H9 (cell line): ENCODE data around the gene RGN. TPM values are rescaled to one million over a fixed set of nuclear protein-coding genes. Genes with fewer than 3 reads are reported as not detected.
"Not testable (repeated sequence)": the region's sequence is repeated elsewhere in the genome, so short reads cannot be mapped to it uniquely, and the experiment has no call there.

Source experiments
- DNase-seq: peaks from one replicate; pipeline ENCODE4 v3.0.0-alpha.2; 2017
- H2AFZ ChIP-seq: one replicate; pipeline ENCODE4 v1.6.1; 2013; ENCODE audit warnings: mild to moderate bottlenecking, low read length, control low read depth, moderate library complexity
- H2AK5ac ChIP-seq: 2 replicates; pipeline ENCODE4 v1.6.1; 2013; ENCODE audit warnings: low read length, control low read depth, mixed read lengths; ENCODE audit not compliant: insufficient read length
- H2BK120ac ChIP-seq: one replicate; pipeline ENCODE4 v1.6.1; 2013; ENCODE audit warnings: low read depth, mild to moderate bottlenecking, low read length, control low read depth, inconsistent platforms; ENCODE audit not compliant: poor library complexity, severe bottlenecking
- H2BK12ac ChIP-seq: 2 replicates; pipeline ENCODE4 v1.6.1; 2013; ENCODE audit warnings: low read length, control low read depth, mixed read lengths, low read depth; ENCODE audit not compliant: insufficient read length
- H2BK15ac ChIP-seq: 2 replicates; pipeline ENCODE4 v1.6.1; 2013; ENCODE audit warnings: low read depth, low read length, control low read depth
- H2BK20ac ChIP-seq: one replicate; pipeline ENCODE4 v1.6.1; 2013; ENCODE audit warnings: low read depth, mild to moderate bottlenecking, low read length, control low read depth, inconsistent platforms; ENCODE audit not compliant: poor library complexity, severe bottlenecking
- H2BK5ac ChIP-seq: 2 replicates; pipeline ENCODE4 v1.6.1; 2013; ENCODE audit warnings: low read length, control low read depth, mixed read lengths; ENCODE audit not compliant: insufficient read length
- H3K14ac ChIP-seq: 2 replicates; pipeline ENCODE4 v1.6.1; 2013; ENCODE audit warnings: low read length, control low read depth; ENCODE audit not compliant: insufficient read depth
- H3K18ac ChIP-seq: 2 replicates; pipeline ENCODE4 v1.6.1; 2013; ENCODE audit warnings: low read depth, mild to moderate bottlenecking, mixed read lengths, low read length, control low read depth; ENCODE audit not compliant: insufficient read length
- H3K23ac ChIP-seq: 2 replicates; pipeline ENCODE4 v1.6.1; 2013; ENCODE audit warnings: low read length, control low read depth, mixed read lengths, low read depth; ENCODE audit not compliant: insufficient read length
- H3K23me2 ChIP-seq: 2 replicates; pipeline ENCODE4 v1.6.1; 2013; ENCODE audit warnings: low read depth, mild to moderate bottlenecking, mixed read lengths, low read length, control low read depth; ENCODE audit not compliant: insufficient read length, poor library complexity, severe bottlenecking
- H3K27ac ChIP-seq: 2 replicates; pipeline ENCODE4 v1.5.1; 2013; ENCODE audit warnings: low read length, control low read depth, mixed read lengths, low read depth; ENCODE audit not compliant: insufficient read length
- H3K27me3 ChIP-seq: 2 replicates; pipeline ENCODE4 v1.6.1; 2013; ENCODE audit warnings: low read length, control low read depth, inconsistent platforms; ENCODE audit not compliant: insufficient read depth
- H3K4ac ChIP-seq: 2 replicates; pipeline ENCODE4 v1.6.1; 2013; ENCODE audit warnings: low read depth, mild to moderate bottlenecking, control low read depth, inconsistent platforms, low read length, moderate library complexity
- H3K4me1 ChIP-seq: 2 replicates; pipeline ENCODE4 v1.6.1; 2013; ENCODE audit warnings: low read length, control low read depth, inconsistent platforms; ENCODE audit not compliant: insufficient read depth
- H3K4me2 ChIP-seq: 2 replicates; pipeline ENCODE4 v1.6.1; 2013; ENCODE audit warnings: low read length, control low read depth, mixed read lengths; ENCODE audit not compliant: insufficient read length, insufficient read depth
- H3K56ac ChIP-seq: 2 replicates; pipeline ENCODE4 v1.6.1; 2013; ENCODE audit warnings: low read depth, mild to moderate bottlenecking, mixed read lengths, low read length, control low read depth; ENCODE audit not compliant: insufficient read length
- H3K79me1 ChIP-seq: 2 replicates; pipeline ENCODE4 v1.6.1; 2013; ENCODE audit warnings: low read depth, mild to moderate bottlenecking, moderate library complexity, low read length, control low read depth, inconsistent platforms; ENCODE audit not compliant: insufficient read depth, poor library complexity, severe bottlenecking
- H3K79me2 ChIP-seq: 2 replicates; pipeline ENCODE4 v1.6.1; 2013; ENCODE audit warnings: low read length, control low read depth, inconsistent platforms; ENCODE audit not compliant: insufficient read depth
- H3K9ac ChIP-seq: 2 replicates; pipeline ENCODE4 v1.6.1; 2013; ENCODE audit warnings: low read length, control low read depth, mixed read lengths; ENCODE audit not compliant: insufficient read length; ENCODE audit errors: extremely low read depth
- H3K9me3 ChIP-seq: one replicate; pipeline ENCODE4 v1.6.1; 2013; ENCODE audit warnings: low read depth, low read length, inconsistent platforms; ENCODE audit not compliant: control insufficient read depth
- H3T11ph ChIP-seq: one replicate; pipeline ENCODE4 v1.6.1; 2013; ENCODE audit warnings: mild to moderate bottlenecking, low read length, control low read depth, inconsistent platforms
- H4K20me1 ChIP-seq: one replicate; pipeline ENCODE4 v1.6.1; 2013; ENCODE audit not compliant: control insufficient read depth, insufficient read length, insufficient read depth
- H4K5ac ChIP-seq: 2 replicates; pipeline ENCODE4 v1.6.1; 2013; ENCODE audit warnings: low read depth, mild to moderate bottlenecking, mixed read lengths, low read length, control low read depth; ENCODE audit not compliant: insufficient read length
- H4K8ac ChIP-seq: replicated peaks from 2 replicates; pipeline ENCODE4 v1.6.1; 2013; ENCODE audit warnings: low read length, control low read depth, mixed read lengths, low read depth; ENCODE audit not compliant: insufficient read length
- H4K91ac ChIP-seq: 2 replicates; pipeline ENCODE4 v1.6.1; 2013; ENCODE audit warnings: low read depth, mild to moderate bottlenecking, moderate library complexity, mixed read lengths, low read length, control low read depth; ENCODE audit not compliant: insufficient read length
- H3K27ac Mint-ChIP-seq, 3 experiments: 2 replicates in 2 of 3; 3 replicates in 1 of 3; pipeline ENCODE4 v1.8.0; 2020 to 2021; ENCODE audit warnings: mixed read lengths in 3 of 3, mild to moderate bottlenecking in 1 of 3, moderate library complexity in 1 of 3
- H3K27me3 Mint-ChIP-seq: 2 replicates; pipeline ENCODE4 v1.8.0; 2021; ENCODE audit warnings: low read depth, mild to moderate bottlenecking, moderate library complexity, mixed read lengths
- H3K36me3 Mint-ChIP-seq, 3 experiments: 2 replicates in 2 of 3; 3 replicates in 1 of 3; pipeline ENCODE4 v1.8.0; 2020 to 2021; ENCODE audit warnings: low read depth in 3 of 3, mixed read lengths in 3 of 3; ENCODE audit not compliant: insufficient read depth in 1 of 3
- H3K4me1 Mint-ChIP-seq, 2 experiments: 2 replicates each; pipeline ENCODE4 v1.8.0; 2020; ENCODE audit warnings: mixed read lengths in 2 of 2
- H3K4me3 Mint-ChIP-seq, 2 experiments: 2 replicates in 1 of 2; 3 replicates in 1 of 2; pipeline ENCODE4 v1.8.0; 2020 to 2021; ENCODE audit warnings: mild to moderate bottlenecking in 2 of 2, mixed read lengths in 2 of 2, moderate library complexity in 1 of 2
- H3K9me3 Mint-ChIP-seq, 2 experiments: 2 replicates in 1 of 2; 3 replicates in 1 of 2; pipeline ENCODE4 v1.8.0; 2020; ENCODE audit warnings: mild to moderate bottlenecking in 2 of 2, mixed read lengths in 2 of 2, moderate library complexity in 1 of 2
- WGBS: extraction: QIAGEN DNeasy Blood & Tissue Kit; methylation state at CpG from one replicate; pipeline ENCODE4 v1.1.7; 2013; ENCODE audit warnings: missing lambda C conversion rate, low lambda C conversion rate, mixed read lengths; ENCODE audit not compliant: insufficient read length; ENCODE audit errors: extremely low coverage; 5-methylcytosine and 5-hydroxymethylcytosine counted together
- total RNA-seq: library from RNA; stranded (reverse); gene quantifications from 2 replicates; pipeline ENCODE4 v1.2.1, GENCODE V29; 2021
- TF ChIP-seq, protein P1 (sequence below): fragments of 200-600 bp; sonication (generic); conservative IDR thresholded peaks from 3 replicates; pipeline ENCODE4 v1.8.0; 2021; ENCODE audit warnings: antibody characterized with exemption, mild to moderate bottlenecking

Gene RGN
- total RNA-seq, 1 experiment from 2014 or later: not detected

DNA sequence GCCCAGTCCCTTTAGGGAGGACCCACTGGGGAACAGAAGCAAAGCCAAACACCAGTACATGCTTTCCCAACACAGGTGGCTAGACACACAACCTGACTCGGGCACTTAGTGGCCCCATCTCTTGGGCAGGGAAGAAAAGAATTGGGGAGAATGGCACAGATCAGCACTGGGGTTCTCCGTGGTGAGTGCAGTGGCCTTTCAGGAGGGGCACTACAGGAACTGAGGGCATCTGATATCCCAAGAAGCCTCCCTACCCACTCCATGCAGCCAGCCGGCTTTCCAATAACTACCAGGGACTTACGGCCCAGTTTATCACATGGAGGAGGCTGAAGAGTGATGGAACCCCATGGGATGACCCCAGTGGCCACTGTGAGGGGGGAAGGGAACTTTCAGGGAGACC is 23.0 kb downstream of the RGN start:
- Histone ChIP-seq H2BK20ac (no peak overlapping the region), H3K9ac (no peak overlapping the region), H2BK12ac (no peak overlapping the region), H2AK5ac (no peak overlapping the region), H3K4ac (no peak overlapping the region), H3K27ac (no peak overlapping the region), H2BK120ac (no peak overlapping the region), H3K27me3 (no peaks in the 10 kb centered on the region), H3K79me1 (no peaks in the 10 kb centered on the region), H3K14ac (no peak overlapping the region), H3K23me2 (no peaks in the 10 kb centered on the region), H4K5ac (no peak overlapping the region), H4K91ac (no peak overlapping the region), H3K9me3 (peaks cover 14% of the 10 kb centered on the region), H3K18ac (no peak overlapping the region), H3K23ac (no peak overlapping the region), H3T11ph (no peak overlapping the region), H2BK15ac (no peak overlapping the region), H3K4me1 (no peaks in the 10 kb centered on the region; the same call in 1 of the 2 replicates), H2BK5ac (no peak overlapping the region), H3K56ac (no peak overlapping the region), H2AFZ (no peak overlapping the region), H3K4me2 (no peak overlapping the region), H3K79me2 (no peaks in the 10 kb centered on the region; the same call in 1 of the 2 replicates), H4K20me1 (no peaks in the 10 kb centered on the region), H4K8ac (no peak overlapping the region)
- H3K9me3 Mint-ChIP-seq: peaks cover 61% of the 10 kb centered on the region in 2 experiments
- H3K4me1 Mint-ChIP-seq: peaks cover 4 to 5% of the 10 kb centered on the region in 2 experiments
- H3K27me3 Mint-ChIP-seq: peaks cover 1% of the 10 kb centered on the region; the same call in 1 of the 2 replicates
- H3K36me3 Mint-ChIP-seq: peaks cover 0 to 11% (median 4%) of the 10 kb centered on the region in 3 experiments; a peak in 5 of 7 replicates
- H3K4me3 Mint-ChIP-seq: no peak overlapping the region
- no peak overlapping the region for H3K27ac Mint-ChIP-seq
- no CpG with 5 or more reads among the region's 4 CpGs for WGBS
- DNase-seq: no peak
- TF ChIP-seq, protein P1, sequence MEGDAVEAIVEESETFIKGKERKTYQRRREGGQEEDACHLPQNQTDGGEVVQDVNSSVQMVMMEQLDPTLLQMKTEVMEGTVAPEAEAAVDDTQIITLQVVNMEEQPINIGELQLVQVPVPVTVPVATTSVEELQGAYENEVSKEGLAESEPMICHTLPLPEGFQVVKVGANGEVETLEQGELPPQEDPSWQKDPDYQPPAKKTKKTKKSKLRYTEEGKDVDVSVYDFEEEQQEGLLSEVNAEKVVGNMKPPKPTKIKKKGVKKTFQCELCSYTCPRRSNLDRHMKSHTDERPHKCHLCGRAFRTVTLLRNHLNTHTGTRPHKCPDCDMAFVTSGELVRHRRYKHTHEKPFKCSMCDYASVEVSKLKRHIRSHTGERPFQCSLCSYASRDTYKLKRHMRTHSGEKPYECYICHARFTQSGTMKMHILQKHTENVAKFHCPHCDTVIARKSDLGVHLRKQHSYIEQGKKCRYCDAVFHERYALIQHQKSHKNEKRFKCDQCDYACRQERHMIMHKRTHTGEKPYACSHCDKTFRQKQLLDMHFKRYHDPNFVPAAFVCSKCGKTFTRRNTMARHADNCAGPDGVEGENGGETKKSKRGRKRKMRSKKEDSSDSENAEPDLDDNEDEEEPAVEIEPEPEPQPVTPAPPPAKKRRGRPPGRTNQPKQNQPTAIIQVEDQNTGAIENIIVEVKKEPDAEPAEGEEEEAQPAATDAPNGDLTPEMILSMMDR: no peak

DNA sequence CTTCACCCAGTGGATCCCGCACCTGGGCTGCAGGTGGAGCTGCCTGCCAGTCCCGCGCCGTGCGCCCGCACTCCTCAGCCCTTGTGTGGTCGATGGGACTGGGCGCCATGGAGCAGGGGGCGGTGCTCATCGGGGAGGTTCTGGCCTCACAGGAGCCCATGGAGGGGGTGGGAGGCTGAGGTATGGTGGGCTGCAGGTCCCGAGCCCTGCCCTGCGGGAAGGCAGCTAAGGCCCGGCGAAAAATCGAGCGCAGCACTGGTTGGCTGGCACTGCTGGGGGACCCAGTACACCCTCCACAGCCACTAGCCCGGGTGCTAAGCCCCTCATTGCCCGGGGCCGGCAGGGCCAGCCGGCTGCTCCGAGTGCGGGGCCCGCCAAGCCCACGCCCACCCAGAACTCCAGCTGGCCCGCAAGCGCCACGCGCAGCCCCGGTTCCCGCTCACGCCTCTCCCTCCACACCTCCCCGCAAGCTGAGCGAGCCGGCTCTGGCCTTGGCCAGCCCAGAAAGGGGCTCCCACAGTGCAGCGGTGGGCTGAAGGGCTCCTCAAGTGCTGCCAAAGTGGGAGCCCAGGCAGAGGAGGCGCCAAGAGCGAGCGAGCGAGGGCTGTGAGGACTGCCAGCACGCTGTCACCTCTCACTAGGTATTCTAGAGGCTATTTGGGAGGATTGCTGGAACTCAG is 32.8 kb downstream of the RGN start:
- not testable (repeated sequence) for H3K4me1 Mint-ChIP-seq, H3K36me3 Mint-ChIP-seq, H2AFZ ChIP-seq, H3K27ac ChIP-seq, H4K91ac ChIP-seq, H3K4me3 Mint-ChIP-seq, H3K18ac ChIP-seq, H2BK20ac ChIP-seq, H3K9ac ChIP-seq, H3K79me1 ChIP-seq, H4K5ac ChIP-seq, H3K56ac ChIP-seq, H3K23ac ChIP-seq, H3K14ac ChIP-seq, H4K8ac ChIP-seq, H3K27ac Mint-ChIP-seq, H3K27me3 ChIP-seq, DNase-seq, H3K27me3 Mint-ChIP-seq, H3K23me2 ChIP-seq, H3K4ac ChIP-seq, H2AK5ac ChIP-seq, H2BK5ac ChIP-seq, H3K4me2 ChIP-seq, H3K4me1 ChIP-seq, H2BK15ac ChIP-seq, H3K79me2 ChIP-seq, H2BK12ac ChIP-seq, H2BK120ac ChIP-seq, H4K20me1 ChIP-seq, H3T11ph ChIP-seq
- no CpG with 5 or more reads among the region's 40 CpGs for whole genome bisulfite sequencing
- H3K9me3 Mint-ChIP-seq: peaks cover 54 to 57% of the 10 kb centered on the region in 2 experiments
- peaks cover 13% of the 10 kb centered on the region for H3K9me3 ChIP-seq
